Stimulated activated naive CD8-positive, alpha-beta T cell treated with anti-CD3 and anti-CD28 coated beads, Interleukin-15, amount 100 ng/mL, for 72 hours (primary cell): ENCODE data around the gene ZNF536.

ENCODE experiments used
- ATAC-seq: fragments of 150-1000 bp; cut with Tn5 transposase; 2 replicates; pipeline ENCODE4 v1.10.0; 2021; ENCODE audit warnings: mild to moderate bottlenecking, moderate library complexity
- DNase-seq, 2 donors: peaks; one replicate each; pipeline ENCODE4 v3.0.0; 2021 to 2022
- H3K27ac Mint-ChIP-seq, 2 donors: one replicate each; pipeline ENCODE4 v1.8.0; 2022; ENCODE audit warnings: mild to moderate bottlenecking in 2 of 2, mixed read lengths in 2 of 2, moderate library complexity in 2 of 2
- H3K27me3 Mint-ChIP-seq: one replicate; pipeline ENCODE4 v1.8.0; 2022; ENCODE audit warnings: mixed read lengths
- H3K4me1 Mint-ChIP-seq: one replicate; pipeline ENCODE4 v1.8.0; 2022; ENCODE audit warnings: mild to moderate bottlenecking, mixed read lengths
- H3K4me3 Mint-ChIP-seq, 2 donors: one replicate each; pipeline ENCODE4 v1.8.0; 2022; ENCODE audit warnings: mild to moderate bottlenecking in 2 of 2, mixed read lengths in 2 of 2, moderate library complexity in 1 of 2
- H3K9me3 Mint-ChIP-seq, 2 donors: one replicate each; pipeline ENCODE4 v1.8.0; 2022; ENCODE audit warnings: mixed read lengths in 2 of 2

ZNF536 gene

GRCh38 chr19:30369833-30370232 lies 2.4 kb upstream of the ZNF536 start:
- Mint-ChIP-seq H3K9me3 (no peaks in the 10 kb centered on the region), H3K4me1 (no peaks in the 10 kb centered on the region), H3K27me3 (peaks cover 21% of the 10 kb centered on the region), H3K4me3 (no peak overlapping the region), H3K27ac (no peak overlapping the region)
- ATAC-seq (no peak), DNase-seq (no peak)

- Mint-ChIP-seq H3K27me3 (peaks cover 35% of the 10 kb centered on the region), H3K9me3 (no peaks in the 10 kb centered on the region), H3K4me3 (no peak overlapping the region), H3K27ac (no peak overlapping the region), H3K4me1 (no peaks in the 10 kb centered on the region)
- DNase-seq, result no peak
- no peak for ATAC-seq
Observed at GRCh38 chr19:30371161-30371836, 885 bp upstream of the ZNF536 start.

GRCh38 chr19:30373593-30373992 lies 1.4 kb downstream of the ZNF536 start:
- Mint-ChIP-seq H3K27ac (no peak overlapping the region), H3K4me1 (no peaks in the 10 kb centered on the region), H3K9me3 (no peaks in the 10 kb centered on the region), H3K4me3 (no peak overlapping the region), H3K27me3 (peaks cover 41% of the 10 kb centered on the region)
- no peak for ATAC-seq
- no peak for DNase-seq

- no peak overlapping the region for H3K27ac Mint-ChIP-seq
- H3K4me1 Mint-ChIP-seq, result no peaks in the 10 kb centered on the region
- H3K27me3 Mint-ChIP-seq, result peaks cover 41% of the 10 kb centered on the region
- ATAC-seq (no peak), DNase-seq (no peak)
- no peaks in the 10 kb centered on the region for H3K9me3 Mint-ChIP-seq
- no peak overlapping the region for H3K4me3 Mint-ChIP-seq
Observed at GRCh38 chr19:30374539-30374864, 2.3 kb downstream of the ZNF536 start.

GRCh38 chr19:30374865-30375552 lies 2.8 kb downstream of the ZNF536 start:
- ATAC-seq (peak; percentile 46), DNase-seq (no peak)
- Mint-ChIP-seq H3K4me3 (no peak overlapping the region), H3K4me1 (no peaks in the 10 kb centered on the region), H3K27me3 (peaks cover 41% of the 10 kb centered on the region), H3K9me3 (no peaks in the 10 kb centered on the region), H3K27ac (no peak overlapping the region)

- DNase-seq (no peak), ATAC-seq (no peak)
- Mint-ChIP-seq H3K27me3 (peaks cover 41% of the 10 kb centered on the region), H3K9me3 (no peaks in the 10 kb centered on the region), H3K4me3 (no peak overlapping the region), H3K4me1 (no peaks in the 10 kb centered on the region), H3K27ac (no peak overlapping the region)
Observed at GRCh38 chr19:30375553-30376031, 3.4 kb downstream of the ZNF536 start.

- no peak for DNase-seq
- no peak for ATAC-seq
- no peaks in the 10 kb centered on the region for H3K4me1 Mint-ChIP-seq
- no peak overlapping the region for H3K27ac Mint-ChIP-seq
- H3K9me3 Mint-ChIP-seq, result no peaks in the 10 kb centered on the region
- peaks cover 41% of the 10 kb centered on the region for H3K27me3 Mint-ChIP-seq
- H3K4me3 Mint-ChIP-seq, result no peak overlapping the region
Observed at GRCh38 chr19:30376272-30376671, 4.1 kb downstream of the ZNF536 start.

- peaks cover 41% of the 10 kb centered on the region for H3K27me3 Mint-ChIP-seq
- H3K9me3 Mint-ChIP-seq, result no peaks in the 10 kb centered on the region
- DNase-seq, result no peak
- no peak overlapping the region for H3K4me3 Mint-ChIP-seq
- no peaks in the 10 kb centered on the region for H3K4me1 Mint-ChIP-seq
- ATAC-seq, result no peak
- H3K27ac Mint-ChIP-seq, result no peak overlapping the region
Observed at GRCh38 chr19:30376826-30377425, 4.7 kb downstream of the ZNF536 start.

GRCh38 chr19:30378701-30379100 lies 6.5 kb downstream of the ZNF536 start:
- H3K27me3 Mint-ChIP-seq, result peaks cover 31% of the 10 kb centered on the region
- H3K4me3 Mint-ChIP-seq, result no peak overlapping the region

GRCh38 chr19:30379841-30380610 lies 7.8 kb downstream of the ZNF536 start:
- Mint-ChIP-seq H3K27me3 (peaks cover 24% of the 10 kb centered on the region), H3K4me1 (no peaks in the 10 kb centered on the region), H3K4me3 (no peak overlapping the region), H3K27ac (no peak overlapping the region), H3K9me3 (no peaks in the 10 kb centered on the region)
- no peak for ATAC-seq
- DNase-seq, result no peak

More at GRCh38 chr19:30378701-30379100, 6.5 kb downstream of the ZNF536 start:
- DNase-seq, result no peak
- ATAC-seq, result no peak
- Mint-ChIP-seq H3K27ac (peak overlapping the region in 1 of 2 donors; percentile 74), H3K4me1 (no peaks in the 10 kb centered on the region), H3K9me3 (no peaks in the 10 kb centered on the region)

- no peak for ATAC-seq
- Mint-ChIP-seq H3K9me3 (no peaks in the 10 kb centered on the region), H3K4me3 (no peak overlapping the region), H3K4me1 (no peaks in the 10 kb centered on the region), H3K27me3 (peaks cover 11% of the 10 kb centered on the region), H3K27ac (no peak overlapping the region)
- DNase-seq, result no peak
Observed at GRCh38 chr19:30381366-30381765, 9.2 kb downstream of the ZNF536 start.

- no peak overlapping the region for H3K27ac Mint-ChIP-seq
- no peaks in the 10 kb centered on the region for H3K4me1 Mint-ChIP-seq
- H3K9me3 Mint-ChIP-seq, result no peaks in the 10 kb centered on the region
- H3K4me3 Mint-ChIP-seq, result no peak overlapping the region
- DNase-seq (no peak), ATAC-seq (no peak)
- no peaks in the 10 kb centered on the region for H3K27me3 Mint-ChIP-seq
Observed at GRCh38 chr19:30385174-30385573, 13.0 kb downstream of the ZNF536 start.

GRCh38 chr19:30385666-30386065 lies 13.5 kb downstream of the ZNF536 start:
- H3K27me3 Mint-ChIP-seq, result no peaks in the 10 kb centered on the region
- no peak overlapping the region for H3K27ac Mint-ChIP-seq
- DNase-seq, result no peak
- H3K4me3 Mint-ChIP-seq, result no peak overlapping the region
- no peaks in the 10 kb centered on the region for H3K4me1 Mint-ChIP-seq
- no peaks in the 10 kb centered on the region for H3K9me3 Mint-ChIP-seq
- ATAC-seq, result no peak

GRCh38 chr19:30386551-30387143 lies 14.5 kb downstream of the ZNF536 start:
- DNase-seq, result no peak
- Mint-ChIP-seq H3K9me3 (no peaks in the 10 kb centered on the region), H3K4me3 (no peak overlapping the region), H3K4me1 (no peaks in the 10 kb centered on the region), H3K27me3 (peaks cover 6% of the 10 kb centered on the region), H3K27ac (no peak overlapping the region)
- no peak for ATAC-seq

GRCh38 chr19:30387311-30388115 lies 15.3 kb downstream of the ZNF536 start:
- Mint-ChIP-seq H3K9me3 (no peaks in the 10 kb centered on the region), H3K4me3 (no peak overlapping the region), H3K4me1 (no peaks in the 10 kb centered on the region), H3K27me3 (peaks cover 15% of the 10 kb centered on the region), H3K27ac (peak overlapping the region in 1 of 2 donors; percentile 28)
- ATAC-seq (no peak), DNase-seq (no peak)
